Measurements from ENCODE around the gene C20orf202. TPM values are rescaled to one million over a fixed set of nuclear protein-coding genes. Genes with fewer than 3 reads are reported as not detected.

Gene C20orf202
- total RNA-seq, 1 donor from 2014 or later: not detected

- Histone ChIP-seq H4K20me1 (ENCODE audit: insufficient read depth, low read length) (peaks cover 41% of the 10 kb centered on the region), H2AFZ (ENCODE audit: low read depth, low read length) (no peak overlapping the region), H3K36me3 (ENCODE audit: insufficient read depth, low read length) (peaks cover 26% of the 10 kb centered on the region), H3K9ac (ENCODE audit: low read length) (no peak overlapping the region), H3K4me2 (ENCODE audit: low read length) (no peak overlapping the region), H3K9me3 (ENCODE audit: insufficient read depth, low read depth, low read length) (no peaks in the 10 kb centered on the region), H3K79me2 (ENCODE audit: insufficient read depth, low read length) (no peaks in the 10 kb centered on the region), H3K27me3 (ENCODE audit: insufficient read depth, low read length) (no peaks in the 10 kb centered on the region), H3K4me3 (ENCODE audit: insufficient read depth, low read depth, low read length) (no peak overlapping the region), H3K27ac (ENCODE audit: low read depth, low read length) (no peak overlapping the region), H3K4me1 (ENCODE audit: insufficient read depth, low read length) (no peaks in the 10 kb centered on the region)
- H3K4me3 Mint-ChIP-seq (ENCODE audit: unreplicated experiment): no peak overlapping the region
- H3K9me3 Mint-ChIP-seq (ENCODE audit: unreplicated experiment): no peaks in the 10 kb centered on the region
- no peaks in the 10 kb centered on the region for H3K4me1 Mint-ChIP-seq (ENCODE audit: low read depth, unreplicated experiment)
- no peaks in the 10 kb centered on the region for H3K27me3 Mint-ChIP-seq (ENCODE audit: low read depth, unreplicated experiment)
- no peak for FAIRE-seq
- H3K27ac Mint-ChIP-seq (ENCODE audit: unreplicated experiment): no peak overlapping the region
- DNase-seq (ENCODE audit: low read depth): no peak
- TF ChIP-seq EZH2 (IDR thresholded peaks at IDR 0.05; ENCODE audit: insufficient read depth, low read length): no peak
- TF ChIP-seq, protein P1, sequence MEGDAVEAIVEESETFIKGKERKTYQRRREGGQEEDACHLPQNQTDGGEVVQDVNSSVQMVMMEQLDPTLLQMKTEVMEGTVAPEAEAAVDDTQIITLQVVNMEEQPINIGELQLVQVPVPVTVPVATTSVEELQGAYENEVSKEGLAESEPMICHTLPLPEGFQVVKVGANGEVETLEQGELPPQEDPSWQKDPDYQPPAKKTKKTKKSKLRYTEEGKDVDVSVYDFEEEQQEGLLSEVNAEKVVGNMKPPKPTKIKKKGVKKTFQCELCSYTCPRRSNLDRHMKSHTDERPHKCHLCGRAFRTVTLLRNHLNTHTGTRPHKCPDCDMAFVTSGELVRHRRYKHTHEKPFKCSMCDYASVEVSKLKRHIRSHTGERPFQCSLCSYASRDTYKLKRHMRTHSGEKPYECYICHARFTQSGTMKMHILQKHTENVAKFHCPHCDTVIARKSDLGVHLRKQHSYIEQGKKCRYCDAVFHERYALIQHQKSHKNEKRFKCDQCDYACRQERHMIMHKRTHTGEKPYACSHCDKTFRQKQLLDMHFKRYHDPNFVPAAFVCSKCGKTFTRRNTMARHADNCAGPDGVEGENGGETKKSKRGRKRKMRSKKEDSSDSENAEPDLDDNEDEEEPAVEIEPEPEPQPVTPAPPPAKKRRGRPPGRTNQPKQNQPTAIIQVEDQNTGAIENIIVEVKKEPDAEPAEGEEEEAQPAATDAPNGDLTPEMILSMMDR (IDR thresholded peaks at IDR 0.05; ENCODE audit: insufficient read depth, low read depth, low read length): no peak
- H3K36me3 Mint-ChIP-seq (ENCODE audit: low read depth, unreplicated experiment): peaks cover 37% of the 10 kb centered on the region
Observed at GRCh38 chr20:1169224-1169623, 34.0 kb upstream of the C20orf202 start.

GRCh38 chr20:1171461-1172093 is 31.7 kb upstream of the C20orf202 start:
- no peak overlapping the region for H3K4me2 ChIP-seq (ENCODE audit: low read length)
- peak; percentile 12 for DNase-seq (ENCODE audit: low read depth)
- H3K27ac ChIP-seq (ENCODE audit: low read depth, low read length): no peak overlapping the region
- peaks cover 15% of the 10 kb centered on the region for H3K36me3 ChIP-seq (ENCODE audit: insufficient read depth, low read length)
- peaks cover 35% of the 10 kb centered on the region for H4K20me1 ChIP-seq (ENCODE audit: insufficient read depth, low read length)
- Mint-ChIP-seq H3K4me3 (ENCODE audit: unreplicated experiment) (no peak overlapping the region), H3K4me1 (ENCODE audit: low read depth, unreplicated experiment) (no peaks in the 10 kb centered on the region), H3K27ac (ENCODE audit: unreplicated experiment) (no peak overlapping the region), H3K9me3 (ENCODE audit: unreplicated experiment) (no peaks in the 10 kb centered on the region), H3K36me3 (ENCODE audit: low read depth, unreplicated experiment) (peaks cover 32% of the 10 kb centered on the region), H3K27me3 (ENCODE audit: low read depth, unreplicated experiment) (no peaks in the 10 kb centered on the region)
- no peaks in the 10 kb centered on the region for H3K9me3 ChIP-seq (ENCODE audit: insufficient read depth, low read depth, low read length)
- H3K4me1 ChIP-seq (ENCODE audit: insufficient read depth, low read length): no peaks in the 10 kb centered on the region
- TF ChIP-seq EZH2 (IDR thresholded peaks at IDR 0.05; ENCODE audit: insufficient read depth, low read length): no peak
- TF ChIP-seq, protein P1 (IDR thresholded peaks at IDR 0.05; ENCODE audit: insufficient read depth, low read depth, low read length): no peak
- FAIRE-seq: no peak
- H2AFZ ChIP-seq (ENCODE audit: low read depth, low read length): no peak overlapping the region
- no peaks in the 10 kb centered on the region for H3K79me2 ChIP-seq (ENCODE audit: insufficient read depth, low read length)
- H3K27me3 ChIP-seq (ENCODE audit: insufficient read depth, low read length): no peaks in the 10 kb centered on the region
- no peak overlapping the region for H3K9ac ChIP-seq (ENCODE audit: low read length)
- no peak overlapping the region for H3K4me3 ChIP-seq (ENCODE audit: insufficient read depth, low read depth, low read length)

DNA sequence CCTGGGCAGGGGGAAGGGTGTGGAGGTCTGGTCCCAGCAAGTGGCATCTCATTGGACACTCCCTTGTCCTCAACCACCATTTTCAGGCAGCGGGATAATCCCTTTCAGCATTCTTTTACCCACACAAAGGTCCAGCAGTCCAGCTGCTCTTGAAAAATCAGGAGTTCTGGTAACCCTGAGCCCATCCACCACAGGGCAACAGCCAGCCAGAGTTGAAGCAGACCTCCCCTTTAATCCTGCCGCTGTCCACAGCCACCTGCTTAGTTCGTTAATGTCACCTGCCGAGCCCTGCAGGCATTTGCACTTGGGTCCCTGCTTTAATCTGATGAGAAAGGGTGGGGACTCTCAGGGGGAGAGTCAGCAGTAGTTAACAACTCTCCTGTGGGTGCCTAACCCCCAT is 29.6 kb upstream of the C20orf202 start:
- H3K27me3 Mint-ChIP-seq (ENCODE audit: low read depth, unreplicated experiment): no peaks in the 10 kb centered on the region

More for the DNA sequence above, 29.6 kb upstream of the C20orf202 start:
- DNase-seq (ENCODE audit: low read depth) (no peak), FAIRE-seq (no peak)
- TF ChIP-seq, protein P1 (IDR thresholded peaks at IDR 0.05; ENCODE audit: insufficient read depth, low read depth, low read length): no peak
- TF ChIP-seq EZH2 (IDR thresholded peaks at IDR 0.05; ENCODE audit: insufficient read depth, low read length): no peak
- Histone ChIP-seq H3K4me3 (ENCODE audit: insufficient read depth, low read depth, low read length) (no peak overlapping the region), H2AFZ (ENCODE audit: low read depth, low read length) (no peak overlapping the region), H3K36me3 (ENCODE audit: insufficient read depth, low read length) (peaks cover 6% of the 10 kb centered on the region), H3K79me2 (ENCODE audit: insufficient read depth, low read length) (no peaks in the 10 kb centered on the region), H3K27me3 (ENCODE audit: insufficient read depth, low read length) (no peaks in the 10 kb centered on the region), H3K4me1 (ENCODE audit: insufficient read depth, low read length) (no peaks in the 10 kb centered on the region), H3K9me3 (ENCODE audit: insufficient read depth, low read depth, low read length) (no peaks in the 10 kb centered on the region), H3K9ac (ENCODE audit: low read length) (no peak overlapping the region), H3K4me2 (ENCODE audit: low read length) (no peak overlapping the region), H4K20me1 (ENCODE audit: insufficient read depth, low read length) (peaks cover 35% of the 10 kb centered on the region), H3K27ac (ENCODE audit: low read depth, low read length) (no peak overlapping the region)
- no peak overlapping the region for H3K27ac Mint-ChIP-seq (ENCODE audit: unreplicated experiment)
- H3K9me3 Mint-ChIP-seq (ENCODE audit: unreplicated experiment): no peaks in the 10 kb centered on the region
- H3K4me3 Mint-ChIP-seq (ENCODE audit: unreplicated experiment): no peak overlapping the region
- H3K36me3 Mint-ChIP-seq (ENCODE audit: low read depth, unreplicated experiment): peaks cover 25% of the 10 kb centered on the region
- H3K4me1 Mint-ChIP-seq (ENCODE audit: low read depth, unreplicated experiment): peaks cover 1% of the 10 kb centered on the region

Data from astrocyte (in vitro differentiated cells and primary cell).